Mucosa of stomach (tissue), 1 donor: ENCODE measurements around the gene DNMBP.
"Not testable (repeated sequence)": the region's sequence is repeated elsewhere in the genome, so short reads cannot be mapped to it uniquely, and the experiment has no call there.

ENCODE experiments used
- H3K27me3 ChIP-seq: one replicate; pipeline ENCODE4 v1.7.0; 2013; ENCODE audit warnings: mild to moderate bottlenecking, low read length; ENCODE audit not compliant: control insufficient read depth, insufficient read depth
- H3K36me3 ChIP-seq: one replicate; pipeline ENCODE4 v1.7.0; 2013; ENCODE audit warnings: low read length; ENCODE audit not compliant: control insufficient read depth, insufficient read depth
- H3K4me1 ChIP-seq: one replicate; pipeline ENCODE4 v1.7.0; 2013; ENCODE audit warnings: mild to moderate bottlenecking, low read length; ENCODE audit not compliant: control insufficient read depth, insufficient read depth
- H3K4me3 ChIP-seq: one replicate; pipeline ENCODE4 v1.7.0; 2013; ENCODE audit warnings: low read length
- H3K9ac ChIP-seq: one replicate; pipeline ENCODE4 v1.7.0; 2013; ENCODE audit warnings: mild to moderate bottlenecking, low read length, moderate library complexity
- H3K9me3 ChIP-seq: one replicate; pipeline ENCODE4 v1.7.0; 2013; ENCODE audit warnings: mild to moderate bottlenecking, low read length, moderate library complexity; ENCODE audit not compliant: control insufficient read depth
- donor health status: Pancreatic carcinoma.

DNMBP gene

GRCh38 chr10:99874341-99875085, 135.2 kb downstream of the DNMBP start:
- Histone ChIP-seq H3K4me3 (no peak overlapping the region), H3K36me3 (peaks cover 29% of the 10 kb centered on the region), H3K4me1 (peaks cover 9% of the 10 kb centered on the region), H3K9ac (no peak overlapping the region), H3K27me3 (no peaks in the 10 kb centered on the region), H3K9me3 (no peaks in the 10 kb centered on the region)

GRCh38 chr10:99873846-99874245, 135.9 kb downstream of the DNMBP start:
- Histone ChIP-seq H3K4me1 (peaks cover 9% of the 10 kb centered on the region), H3K9me3 (no peaks in the 10 kb centered on the region), H3K9ac (no peak overlapping the region), H3K36me3 (peaks cover 23% of the 10 kb centered on the region), H3K4me3 (no peak overlapping the region), H3K27me3 (no peaks in the 10 kb centered on the region)

- Histone ChIP-seq H3K27me3 (no peaks in the 10 kb centered on the region), H3K9ac (no peak overlapping the region), H3K36me3 (peaks cover 13% of the 10 kb centered on the region), H3K4me1 (peaks cover 9% of the 10 kb centered on the region), H3K9me3 (no peaks in the 10 kb centered on the region), H3K4me3 (no peak overlapping the region)
Measured at GRCh38 chr10:99872367-99873162, 137.2 kb downstream of the DNMBP start.

GRCh38 chr10:99870123-99870730, 139.5 kb downstream of the DNMBP start:
- Histone ChIP-seq H3K4me1 (peaks cover 9% of the 10 kb centered on the region), H3K9ac (no peak overlapping the region), H3K4me3 (no peak overlapping the region), H3K9me3 (no peaks in the 10 kb centered on the region), H3K27me3 (no peaks in the 10 kb centered on the region), H3K36me3 (no peaks in the 10 kb centered on the region)

GRCh38 chr10:99869581-99870122, 140.1 kb downstream of the DNMBP start:
- no peaks in the 10 kb centered on the region for H3K9me3 ChIP-seq
- peaks cover 9% of the 10 kb centered on the region for H3K4me1 ChIP-seq
- H3K4me3 ChIP-seq: no peak overlapping the region
- H3K9ac ChIP-seq: no peak overlapping the region
- H3K36me3 ChIP-seq: no peaks in the 10 kb centered on the region
- H3K27me3 ChIP-seq: no peaks in the 10 kb centered on the region

GRCh38 chr10:99867250-99867649, 142.5 kb downstream of the DNMBP start:
- not testable (repeated sequence) for H3K36me3 ChIP-seq, H3K9ac ChIP-seq, H3K4me3 ChIP-seq, H3K9me3 ChIP-seq, H3K4me1 ChIP-seq, H3K27me3 ChIP-seq

GRCh38 chr10:99863535-99864240, 146.1 kb downstream of the DNMBP start:
- not testable (repeated sequence) for H3K9me3 ChIP-seq, H3K4me1 ChIP-seq, H3K9ac ChIP-seq, H3K36me3 ChIP-seq, H3K4me3 ChIP-seq, H3K27me3 ChIP-seq

GRCh38 chr10:99860466-99860865, 149.3 kb downstream of the DNMBP start:
- H3K4me1 ChIP-seq: no peaks in the 10 kb centered on the region
- no peaks in the 10 kb centered on the region for H3K27me3 ChIP-seq
- H3K9me3 ChIP-seq: no peaks in the 10 kb centered on the region
- no peak overlapping the region for H3K9ac ChIP-seq
- H3K4me3 ChIP-seq: no peak overlapping the region
- H3K36me3 ChIP-seq: no peaks in the 10 kb centered on the region

GRCh38 chr10:99859585-99859984, 150.2 kb downstream of the DNMBP start:
- Histone ChIP-seq H3K9ac (no peak overlapping the region), H3K27me3 (no peaks in the 10 kb centered on the region), H3K9me3 (no peaks in the 10 kb centered on the region), H3K4me1 (no peaks in the 10 kb centered on the region), H3K4me3 (no peak overlapping the region), H3K36me3 (no peaks in the 10 kb centered on the region)

GRCh38 chr10:99858849-99859248, 150.9 kb downstream of the DNMBP start:
- no peaks in the 10 kb centered on the region for H3K27me3 ChIP-seq
- H3K4me3 ChIP-seq: no peak overlapping the region
- no peaks in the 10 kb centered on the region for H3K36me3 ChIP-seq
- no peaks in the 10 kb centered on the region for H3K4me1 ChIP-seq
- H3K9ac ChIP-seq: no peak overlapping the region
- H3K9me3 ChIP-seq: no peaks in the 10 kb centered on the region

- Histone ChIP-seq H3K4me3 (no peak overlapping the region), H3K9ac (no peak overlapping the region), H3K4me1 (no peaks in the 10 kb centered on the region), H3K9me3 (no peaks in the 10 kb centered on the region), H3K36me3 (no peaks in the 10 kb centered on the region), H3K27me3 (no peaks in the 10 kb centered on the region)
Measured at GRCh38 chr10:99855479-99856071, 154.2 kb downstream of the DNMBP start.
